Peyer's patch (tissue), 4 donors: ENCODE results near the gene SIPA1L3.

Experiments
- POLR2A ChIP-seq, 2 donors: fragments of 450-650 bp; IDR thresholded peaks; one replicate each; pipeline ENCODE4 v1.5.1; 2017; ENCODE audit warnings: antibody characterized with exemption in 2 of 2, mild to moderate bottlenecking in 2 of 2, moderate library complexity in 2 of 2
- TF ChIP-seq, protein P1 (sequence below), 6 experiments: fragments of 450-650 bp in 4 of 6; fragments of 200-600 bp in 2 of 6; sonication (generic) in 1 of 6; IDR thresholded peaks; one replicate each; pipeline ENCODE4 v1.5.1; 2017 to 2019; ENCODE audit warnings: antibody characterized with exemption in 6 of 6, mild to moderate bottlenecking in 3 of 6, moderate library complexity in 1 of 6

DNA sequence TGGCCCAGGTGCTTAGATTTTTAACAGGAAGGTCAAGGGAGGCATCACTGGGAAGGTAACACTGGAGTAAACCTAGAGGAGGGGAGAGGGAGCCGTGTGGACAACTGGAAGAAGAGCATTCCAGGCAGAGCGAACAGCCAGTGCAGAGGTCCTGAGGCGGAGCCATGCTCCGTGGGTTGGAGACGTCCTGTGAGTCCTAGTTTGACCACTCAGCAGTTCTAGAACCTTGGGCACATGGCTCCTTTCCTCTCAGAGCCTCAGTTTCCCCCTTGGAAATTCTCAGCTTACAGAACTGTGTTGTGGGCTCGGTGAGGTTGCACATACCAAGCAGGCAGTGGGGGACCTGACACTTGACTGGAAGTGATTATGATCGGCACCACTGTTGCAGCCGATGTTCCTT lies 186.1 kb downstream of the SIPA1L3 start:
- TF ChIP-seq, protein P1, sequence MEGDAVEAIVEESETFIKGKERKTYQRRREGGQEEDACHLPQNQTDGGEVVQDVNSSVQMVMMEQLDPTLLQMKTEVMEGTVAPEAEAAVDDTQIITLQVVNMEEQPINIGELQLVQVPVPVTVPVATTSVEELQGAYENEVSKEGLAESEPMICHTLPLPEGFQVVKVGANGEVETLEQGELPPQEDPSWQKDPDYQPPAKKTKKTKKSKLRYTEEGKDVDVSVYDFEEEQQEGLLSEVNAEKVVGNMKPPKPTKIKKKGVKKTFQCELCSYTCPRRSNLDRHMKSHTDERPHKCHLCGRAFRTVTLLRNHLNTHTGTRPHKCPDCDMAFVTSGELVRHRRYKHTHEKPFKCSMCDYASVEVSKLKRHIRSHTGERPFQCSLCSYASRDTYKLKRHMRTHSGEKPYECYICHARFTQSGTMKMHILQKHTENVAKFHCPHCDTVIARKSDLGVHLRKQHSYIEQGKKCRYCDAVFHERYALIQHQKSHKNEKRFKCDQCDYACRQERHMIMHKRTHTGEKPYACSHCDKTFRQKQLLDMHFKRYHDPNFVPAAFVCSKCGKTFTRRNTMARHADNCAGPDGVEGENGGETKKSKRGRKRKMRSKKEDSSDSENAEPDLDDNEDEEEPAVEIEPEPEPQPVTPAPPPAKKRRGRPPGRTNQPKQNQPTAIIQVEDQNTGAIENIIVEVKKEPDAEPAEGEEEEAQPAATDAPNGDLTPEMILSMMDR (IDR thresholded peaks at IDR 0.05): no peak
- no peak for TF ChIP-seq POLR2A (IDR thresholded peaks at IDR 0.05)
